Vagina (tissue), 2 donors: ENCODE data around the gene ADGRB2. TPM values are rescaled to one million over a fixed set of nuclear protein-coding genes. Genes with fewer than 3 reads are reported as not detected.

ENCODE experiments used
- DNase-seq, 2 donors: peaks; one replicate each; pipeline ENCODE4 v3.0.0-alpha.2; 2017; ENCODE audit errors: extremely low spot score in 2 of 2
- H3K27ac ChIP-seq: fragments of 200-600 bp; sonication (generic); one replicate; pipeline ENCODE4 v1.5.1; 2019
- H3K27me3 ChIP-seq: fragments of 200-600 bp; sonication (generic); one replicate; pipeline ENCODE4 v1.5.1; 2019
- H3K36me3 ChIP-seq, 2 donors: fragments of 200-600 bp; sonication (generic); one replicate each; pipeline ENCODE4 v1.5.1; 2017 to 2019
- H3K4me1 ChIP-seq: fragments of 200-600 bp; sonication (generic); one replicate; pipeline ENCODE4 v1.5.1; 2019
- H3K4me3 ChIP-seq, 2 donors: fragments of 200-600 bp; sonication (generic); 1 replicate in 1 of 2; 2 replicates in 1 of 2; pipeline ENCODE4 v1.5.1; 2016 to 2019
- H3K9me3 ChIP-seq: fragments of 200-600 bp; sonication (generic); one replicate; pipeline ENCODE4 v1.5.1; 2019
- POLR2A ChIP-seq, 2 donors: fragments of 450-650 bp; IDR thresholded peaks; one replicate each; pipeline ENCODE4 v1.6.1; 2017; ENCODE audit warnings: antibody characterized with exemption in 2 of 2, mild to moderate bottlenecking in 2 of 2, moderate library complexity in 2 of 2
- POLR2AphosphoS5 ChIP-seq, 2 donors: sonication (generic); formaldehyde crosslinking; IDR thresholded peaks; one replicate each; pipeline ENCODE4 v1.9.0; 2017; ENCODE audit warnings: antibody characterized with exemption in 2 of 2, mild to moderate bottlenecking in 2 of 2, low read depth in 1 of 2; ENCODE audit not compliant: insufficient read depth in 1 of 2
- intact Hi-C: fragments of 100-400 bp; cut with DNase I; formaldehyde crosslinking; loops from one replicate; pipeline ENCODE4 v1.15.1; 2023
- total RNA-seq: library from RNA; depleted of rRNA; stranded (reverse); fragments of >200 nt; gene quantifications from one replicate; pipeline ENCODE4 v1.2.3, GENCODE V29; 2016
- TF ChIP-seq, protein P1 (sequence below), 3 experiments: fragments of 450-650 bp in 2 of 3; fragments of 200-600 bp in 1 of 3; sonication (generic) in 1 of 3; IDR thresholded peaks; one replicate each; pipeline ENCODE4 v1.5.1; 2017 to 2019; ENCODE audit warnings: antibody characterized with exemption in 3 of 3, mild to moderate bottlenecking in 2 of 3, moderate library complexity in 2 of 3

The ADGRB2 gene
- total RNA-seq, 1 donor from 2014 or later, result 3.9 TPM

DNA sequence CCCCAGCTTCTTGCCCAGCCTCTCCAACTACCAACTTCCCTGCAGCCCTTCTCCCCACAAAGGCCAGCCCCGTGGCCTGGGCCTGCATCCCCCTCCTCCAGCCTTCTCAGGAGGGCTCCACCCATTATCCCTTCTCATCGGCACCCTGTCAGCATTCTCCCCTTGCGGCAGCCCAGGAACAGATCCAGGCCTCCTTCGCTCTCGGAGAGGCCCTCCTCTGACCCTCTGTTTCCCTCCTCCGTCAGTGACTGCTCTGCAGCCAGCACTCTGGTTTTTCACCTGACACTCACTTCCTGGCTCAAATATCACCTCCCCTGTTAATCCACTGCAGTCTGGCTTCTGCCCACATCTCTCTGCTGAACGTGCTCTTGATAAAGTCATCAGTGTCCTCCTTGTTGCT lies 17.5 kb downstream of the ADGRB2 start:
- no peaks in the 10 kb centered on the region for H3K4me1 ChIP-seq
- intact Hi-C loops, result no loop called here
- TF ChIP-seq, protein P1, sequence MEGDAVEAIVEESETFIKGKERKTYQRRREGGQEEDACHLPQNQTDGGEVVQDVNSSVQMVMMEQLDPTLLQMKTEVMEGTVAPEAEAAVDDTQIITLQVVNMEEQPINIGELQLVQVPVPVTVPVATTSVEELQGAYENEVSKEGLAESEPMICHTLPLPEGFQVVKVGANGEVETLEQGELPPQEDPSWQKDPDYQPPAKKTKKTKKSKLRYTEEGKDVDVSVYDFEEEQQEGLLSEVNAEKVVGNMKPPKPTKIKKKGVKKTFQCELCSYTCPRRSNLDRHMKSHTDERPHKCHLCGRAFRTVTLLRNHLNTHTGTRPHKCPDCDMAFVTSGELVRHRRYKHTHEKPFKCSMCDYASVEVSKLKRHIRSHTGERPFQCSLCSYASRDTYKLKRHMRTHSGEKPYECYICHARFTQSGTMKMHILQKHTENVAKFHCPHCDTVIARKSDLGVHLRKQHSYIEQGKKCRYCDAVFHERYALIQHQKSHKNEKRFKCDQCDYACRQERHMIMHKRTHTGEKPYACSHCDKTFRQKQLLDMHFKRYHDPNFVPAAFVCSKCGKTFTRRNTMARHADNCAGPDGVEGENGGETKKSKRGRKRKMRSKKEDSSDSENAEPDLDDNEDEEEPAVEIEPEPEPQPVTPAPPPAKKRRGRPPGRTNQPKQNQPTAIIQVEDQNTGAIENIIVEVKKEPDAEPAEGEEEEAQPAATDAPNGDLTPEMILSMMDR (IDR thresholded peaks at IDR 0.05), result no peak
- TF ChIP-seq POLR2A (IDR thresholded peaks at IDR 0.05), result no peak
- TF ChIP-seq POLR2AphosphoS5 (IDR thresholded peaks at IDR 0.05; ENCODE audit: insufficient read depth in 1 of 2, low read depth in 1 of 2), result no peak
- no peaks in the 10 kb centered on the region for H3K36me3 ChIP-seq
- DNase-seq, result no peak
- H3K4me3 ChIP-seq, result no peak overlapping the region
- no peaks in the 10 kb centered on the region for H3K27me3 ChIP-seq
- H3K9me3 ChIP-seq, result no peaks in the 10 kb centered on the region
- H3K27ac ChIP-seq, result no peak overlapping the region

GRCh38 chr1:31745946-31746670 lies 18.0 kb downstream of the ADGRB2 start:
- TF ChIP-seq POLR2A (IDR thresholded peaks at IDR 0.05), result no peak
- TF ChIP-seq, protein P1 (IDR thresholded peaks at IDR 0.05), result no peak
- no peak for TF ChIP-seq POLR2AphosphoS5 (IDR thresholded peaks at IDR 0.05; ENCODE audit: insufficient read depth in 1 of 2, low read depth in 1 of 2)
- H3K36me3 ChIP-seq, result no peaks in the 10 kb centered on the region
- intact Hi-C loops, result no loop called here

GRCh38 chr1:31745096-31745945 lies 18.8 kb downstream of the ADGRB2 start:
- no peak for DNase-seq

More at GRCh38 chr1:31745946-31746670, 18.0 kb downstream of the ADGRB2 start:
- H3K4me1 ChIP-seq, result no peaks in the 10 kb centered on the region
- H3K4me3 ChIP-seq, result no peak overlapping the region
- H3K27me3 ChIP-seq, result no peaks in the 10 kb centered on the region
- DNase-seq, result no peak
- H3K9me3 ChIP-seq, result no peaks in the 10 kb centered on the region
- H3K27ac ChIP-seq, result no peak overlapping the region

DNA sequence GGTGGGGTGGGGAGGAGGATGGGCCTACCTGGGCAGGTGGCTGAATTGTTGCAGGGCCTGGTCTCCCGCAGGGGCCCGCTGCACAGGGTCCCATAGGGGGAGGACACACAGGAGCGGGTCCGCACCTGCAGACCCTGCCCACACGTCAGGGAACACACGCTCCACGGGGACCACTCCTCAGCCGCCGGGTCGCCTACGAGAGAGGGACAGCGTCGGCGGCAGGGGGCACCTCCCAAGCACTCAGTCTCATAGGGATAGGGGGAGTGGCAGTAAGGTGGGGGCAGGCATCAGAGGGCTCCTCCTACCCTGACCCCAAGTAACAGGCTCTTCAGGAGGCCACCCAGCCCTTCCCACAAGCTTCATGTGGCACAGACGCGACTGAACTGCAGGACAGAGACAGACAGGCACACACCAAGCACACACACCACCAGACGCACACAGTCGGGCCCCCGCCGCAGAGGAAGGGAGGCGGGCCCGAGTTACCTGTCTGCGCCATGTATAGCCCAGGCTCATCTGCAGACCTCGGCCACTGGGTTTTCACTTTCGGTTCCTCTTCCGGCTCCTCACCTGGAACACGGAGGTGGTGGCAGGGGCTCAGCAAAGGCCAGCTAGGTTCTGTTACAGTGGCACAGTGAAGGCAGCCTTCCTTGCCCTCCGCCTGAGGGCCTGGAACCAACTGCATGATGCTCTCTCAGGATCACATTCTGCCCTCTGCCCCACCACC lies 19.8 kb downstream of the ADGRB2 start:
- intact Hi-C loops, result no loop called here
- Histone ChIP-seq H3K4me3 (no peak overlapping the region), H3K36me3 (no peaks in the 10 kb centered on the region), H3K4me1 (no peaks in the 10 kb centered on the region), H3K27me3 (no peaks in the 10 kb centered on the region), H3K27ac (no peak overlapping the region), H3K9me3 (no peaks in the 10 kb centered on the region)
- TF ChIP-seq POLR2A (IDR thresholded peaks at IDR 0.05) (no peak), POLR2AphosphoS5 (IDR thresholded peaks at IDR 0.05; ENCODE audit: insufficient read depth in 1 of 2, low read depth in 1 of 2) (no peak)
- TF ChIP-seq, protein P1 (IDR thresholded peaks at IDR 0.05), result no peak
- DNase-seq, result no peak

More at GRCh38 chr1:31745096-31745945, 18.8 kb downstream of the ADGRB2 start:
- Histone ChIP-seq H3K27ac (no peak overlapping the region), H3K27me3 (no peaks in the 10 kb centered on the region), H3K4me3 (no peak overlapping the region), H3K4me1 (no peaks in the 10 kb centered on the region), H3K36me3 (no peaks in the 10 kb centered on the region), H3K9me3 (no peaks in the 10 kb centered on the region)
- intact Hi-C loops, result no loop called here
- TF ChIP-seq, protein P1 (IDR thresholded peaks at IDR 0.05), result peak; percentile 24 to 54 (median 32)
- TF ChIP-seq POLR2A (IDR thresholded peaks at IDR 0.05), result no peak
- no peak for TF ChIP-seq POLR2AphosphoS5 (IDR thresholded peaks at IDR 0.05; ENCODE audit: insufficient read depth in 1 of 2, low read depth in 1 of 2)
